Amniotic epithelial cell (primary cell): Measurements from ENCODE around the gene METTL21A.
"Not testable (repeated sequence)": the region's sequence is repeated elsewhere in the genome, so short reads cannot be mapped to it uniquely, and the experiment has no call there.

Experiments
- DNase-seq: peaks from one replicate; pipeline ENCODE4 v3.0.0-alpha.2; 2010; ENCODE audit warnings: low read depth

METTL21A gene

DNA sequence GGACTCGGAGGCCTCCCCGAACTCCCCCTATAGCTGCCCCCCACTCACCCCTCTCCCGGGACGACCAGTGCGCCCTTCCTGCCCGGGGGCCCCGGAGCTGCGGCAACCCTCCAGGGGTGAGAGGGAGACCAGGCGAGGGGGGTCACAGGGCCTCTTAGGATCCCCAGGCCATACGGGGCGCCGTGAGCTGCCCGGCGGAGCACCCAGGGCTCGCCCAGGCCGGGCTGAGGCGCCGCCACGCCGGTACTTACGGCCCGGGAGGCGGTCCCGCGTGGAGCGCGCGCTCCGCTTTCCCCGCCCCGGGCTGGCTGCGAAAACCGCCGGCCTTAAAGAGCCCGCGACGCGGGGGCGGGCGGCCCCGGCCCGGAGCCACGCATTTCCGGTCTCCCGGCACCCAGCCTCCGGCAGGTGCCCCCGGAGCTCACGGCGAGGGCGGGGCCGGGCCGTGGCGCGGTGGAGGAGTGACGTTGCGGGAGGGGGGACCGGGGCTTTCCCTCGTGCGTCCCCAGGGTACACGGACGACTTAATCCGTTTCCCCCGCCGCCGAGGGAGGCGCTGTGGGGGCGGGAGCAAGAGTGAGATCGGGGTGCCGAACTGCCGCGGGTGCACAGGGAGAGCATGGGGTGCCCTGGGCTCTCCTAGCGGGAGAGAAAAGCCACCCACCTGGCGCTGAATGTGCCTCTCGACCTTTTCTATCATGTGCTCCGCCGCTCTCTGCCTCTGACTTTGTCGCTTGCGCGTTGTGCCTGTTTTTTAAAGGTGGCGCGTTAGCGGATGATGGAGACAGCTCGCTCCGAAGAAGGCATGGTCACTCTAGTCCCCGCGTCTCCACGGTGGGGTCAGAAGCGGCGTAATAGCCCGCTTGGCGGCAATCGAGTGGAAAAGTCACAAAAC lies at the start of gene METTL21A:
TSS of gene METTL21A (minus strand) at position 381 of the 894 bp plus-strand sequence. CDS start 1,019 bp downstream, outside the sequence.
- DNase-seq = peak; percentile 83

GRCh38 chr2:207674826-207675225 lies 49.6 kb upstream of the METTL21A start:
- no peak for DNase-seq

DNA sequence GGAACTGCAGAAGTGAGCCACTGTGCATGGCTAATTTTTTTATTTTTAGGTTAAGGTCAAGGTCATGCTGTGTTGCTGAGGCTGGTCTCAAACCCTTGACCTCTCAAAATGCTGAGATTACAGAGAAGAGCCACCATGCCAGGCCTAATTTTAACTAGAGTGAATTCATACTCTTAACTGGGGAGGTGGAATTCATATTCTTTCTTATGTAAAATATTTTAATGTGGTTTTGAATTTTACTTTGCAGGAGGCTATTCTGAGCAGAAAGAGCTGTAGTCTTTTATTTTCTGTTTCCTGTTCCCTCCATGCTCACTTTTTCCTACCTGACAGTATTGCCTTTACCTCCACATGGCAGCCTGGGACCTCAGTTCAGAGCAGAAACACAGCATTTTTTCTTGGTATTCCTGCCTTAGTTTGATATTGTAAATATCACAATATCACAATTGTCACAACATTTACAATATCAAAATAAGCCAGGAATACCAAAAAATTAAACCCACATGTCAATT lies 49.1 kb upstream of the METTL21A start:
- no peak for DNase-seq

- DNase-seq = no peak
Observed at GRCh38 chr2:207673431-207673830, 48.2 kb upstream of the METTL21A start.

- DNase-seq = peak; percentile 55
Observed at GRCh38 chr2:207670887-207671286, 45.7 kb upstream of the METTL21A start.

DNA sequence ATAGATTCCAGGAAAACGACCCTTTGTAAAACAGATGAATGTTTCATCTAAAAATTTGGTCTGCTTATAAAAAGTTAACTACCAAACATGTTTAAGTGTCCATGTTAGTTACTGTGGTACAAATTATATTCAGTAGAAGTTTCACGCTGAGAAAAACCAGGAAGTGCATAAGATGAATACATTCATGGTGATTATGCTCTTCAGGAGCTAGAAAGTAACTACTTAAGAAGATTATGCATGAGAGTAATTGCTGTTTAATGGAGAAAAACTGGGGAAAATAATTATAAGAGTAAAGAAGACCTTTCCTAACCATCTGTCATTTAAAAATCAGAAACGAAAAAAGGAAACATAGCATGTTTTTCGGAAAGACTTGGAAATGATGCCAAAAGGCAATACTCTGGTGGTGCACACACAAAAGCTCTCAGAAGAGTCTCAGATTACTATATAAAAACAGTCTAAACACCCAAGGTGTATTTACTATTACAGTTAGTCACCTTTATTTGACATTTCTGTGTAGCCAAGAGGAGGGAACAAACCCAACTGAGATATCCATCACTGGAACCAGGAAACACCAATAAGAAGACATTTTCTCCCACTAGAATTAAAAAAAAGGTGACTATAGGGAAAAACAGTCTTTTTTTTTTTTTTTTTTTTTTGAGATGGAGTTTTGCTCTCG lies 38.8 kb upstream of the METTL21A start:
- no peak for DNase-seq

DNA sequence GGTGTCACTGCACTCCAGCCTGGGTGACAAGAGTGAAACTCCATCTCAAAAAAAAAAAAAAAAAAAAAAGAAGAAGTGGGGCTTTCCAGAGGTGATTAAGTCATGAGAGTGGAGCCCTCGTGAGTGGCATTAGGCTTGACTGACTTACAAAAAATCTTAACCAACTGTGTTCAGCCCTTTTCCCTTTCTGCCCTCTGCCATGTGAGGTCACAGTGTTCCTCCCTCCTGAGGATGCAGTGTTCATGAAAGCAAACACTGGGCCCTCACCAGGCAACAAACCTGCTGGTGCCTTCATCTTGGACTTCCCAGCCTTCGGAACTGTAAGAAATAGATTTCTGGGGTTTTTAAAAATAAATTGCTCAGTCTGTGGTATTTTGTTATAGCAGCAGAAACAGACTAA lies 37.0 kb upstream of the METTL21A start:
- DNase-seq = no peak

DNA sequence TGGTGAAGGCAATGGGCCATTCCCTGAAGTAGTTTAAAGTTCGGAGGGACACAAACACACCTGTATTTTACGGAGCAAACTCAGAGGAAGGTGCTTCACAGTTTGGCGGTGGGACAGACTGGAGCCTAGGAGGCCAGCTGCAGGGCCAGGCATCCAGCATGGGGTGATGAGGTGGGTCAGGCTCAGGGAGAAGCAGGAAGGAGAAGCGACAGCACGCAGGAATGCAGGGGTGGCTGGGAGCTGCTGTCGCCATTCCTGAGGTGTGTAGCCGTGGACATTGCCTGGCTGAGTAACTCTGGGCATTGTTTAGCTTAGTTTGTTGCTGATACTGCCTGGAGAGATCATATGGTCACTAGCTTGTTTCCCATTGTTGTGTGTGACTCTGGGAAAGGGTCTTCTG lies 35.8 kb upstream of the METTL21A start:
- no peak for DNase-seq

GRCh38 chr2:207658156-207658555 lies 33.0 kb upstream of the METTL21A start:
- DNase-seq = no peak

DNA sequence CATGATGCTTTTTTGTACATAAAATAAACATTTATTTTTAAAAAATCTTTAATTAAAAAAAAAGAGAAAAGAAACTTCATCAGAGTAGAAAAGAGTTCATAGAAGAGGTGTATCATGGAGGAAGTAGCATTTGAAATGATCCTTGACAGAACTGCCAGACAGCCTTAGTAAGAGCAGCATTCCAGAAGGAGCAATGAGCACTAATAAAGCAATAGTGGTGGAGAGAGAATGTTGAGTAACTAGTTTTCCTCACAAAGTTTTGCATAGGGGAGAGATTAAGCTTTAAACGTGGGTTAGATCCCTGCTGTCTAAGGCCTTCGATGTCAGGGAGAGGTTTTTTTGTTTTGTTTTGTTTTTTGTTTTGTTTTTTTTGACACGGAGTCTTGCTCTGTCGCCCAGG lies 29.8 kb upstream of the METTL21A start:
- DNase-seq = peak; percentile 32

- not testable (repeated sequence) for DNase-seq
Observed at GRCh38 chr2:207646582-207646981, 21.4 kb upstream of the METTL21A start.

GRCh38 chr2:207643892-207644291 lies 18.7 kb upstream of the METTL21A start:
- DNase-seq = no peak

DNA sequence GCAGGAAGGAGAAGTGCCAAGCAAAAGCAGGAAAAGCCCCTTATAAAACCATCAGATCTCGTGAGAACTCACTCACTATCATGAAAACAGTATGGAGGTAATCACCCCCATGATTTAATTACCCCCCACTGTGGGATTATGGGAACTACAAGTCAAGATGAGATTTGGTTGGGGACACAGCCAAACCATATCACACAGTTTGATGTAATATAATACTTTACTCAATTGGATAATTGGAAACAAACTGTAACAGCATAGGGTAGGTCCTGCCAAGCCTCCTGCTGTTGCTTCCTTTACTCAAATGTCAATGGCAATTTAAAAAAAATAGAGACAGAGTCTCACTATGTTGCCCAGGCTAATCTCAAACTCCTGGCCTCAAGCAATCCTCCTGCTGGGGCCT lies 15.5 kb upstream of the METTL21A start:
- no peak for DNase-seq

DNA sequence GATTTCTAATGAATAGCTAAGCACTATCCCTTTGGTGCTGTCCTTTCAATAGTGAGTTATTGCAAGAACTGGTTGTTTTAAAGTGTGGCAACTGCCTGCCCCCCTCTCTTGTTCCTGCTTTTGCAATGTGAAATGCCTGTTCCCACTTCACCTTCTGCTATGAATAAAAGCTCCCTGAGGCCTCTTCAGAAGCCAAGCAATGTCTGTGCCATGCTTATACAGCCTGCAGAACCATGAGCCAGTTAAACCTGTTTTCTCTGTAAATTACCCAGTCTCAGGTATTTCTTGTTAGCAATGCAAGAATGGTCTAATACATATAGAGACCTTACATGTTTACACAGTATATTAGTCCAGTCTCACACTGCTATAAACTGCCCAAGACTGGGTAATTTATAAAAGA lies 15.0 kb upstream of the METTL21A start:
- no peak for DNase-seq

- not testable (repeated sequence) for DNase-seq
Observed at GRCh38 chr2:207639288-207639687, 14.1 kb upstream of the METTL21A start.

DNA sequence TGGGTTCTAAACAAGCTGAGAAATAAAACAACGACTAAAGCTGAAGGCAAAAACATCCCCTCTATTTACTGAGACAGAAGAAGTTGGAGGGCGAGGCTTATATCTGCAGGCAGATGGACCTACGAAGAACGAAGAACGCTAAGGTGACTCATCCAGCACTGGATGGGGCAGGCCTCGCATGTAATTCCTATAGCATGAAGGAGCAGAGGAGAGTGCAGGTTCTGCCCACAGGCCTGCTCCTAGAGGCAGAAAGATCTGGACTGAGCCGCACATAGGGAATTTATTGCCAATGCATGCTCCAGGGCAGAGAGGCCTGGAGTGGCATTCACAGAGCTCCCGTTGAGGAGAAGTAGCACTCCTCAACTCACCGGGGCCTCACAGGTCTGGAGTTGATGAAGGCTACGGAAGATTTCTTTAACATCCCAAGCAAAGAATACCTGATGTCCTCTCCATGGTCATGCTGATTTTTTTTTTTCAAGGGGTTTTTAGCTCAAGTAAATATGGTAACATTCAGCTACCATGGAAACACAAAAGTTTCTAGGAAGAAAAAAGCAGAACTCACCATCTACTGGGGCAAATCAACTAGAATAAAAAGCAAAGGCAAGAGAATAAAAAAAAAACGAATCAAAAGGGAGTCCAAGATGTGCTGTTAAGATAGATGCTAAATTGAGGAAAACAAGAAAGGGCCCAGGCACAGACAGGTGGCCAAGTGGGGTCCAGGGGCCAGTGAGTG lies 10.4 kb upstream of the METTL21A start:
- peak; percentile 85 for DNase-seq

- DNase-seq = no peak
Observed at GRCh38 chr2:207633686-207634085, 8.5 kb upstream of the METTL21A start.

DNA sequence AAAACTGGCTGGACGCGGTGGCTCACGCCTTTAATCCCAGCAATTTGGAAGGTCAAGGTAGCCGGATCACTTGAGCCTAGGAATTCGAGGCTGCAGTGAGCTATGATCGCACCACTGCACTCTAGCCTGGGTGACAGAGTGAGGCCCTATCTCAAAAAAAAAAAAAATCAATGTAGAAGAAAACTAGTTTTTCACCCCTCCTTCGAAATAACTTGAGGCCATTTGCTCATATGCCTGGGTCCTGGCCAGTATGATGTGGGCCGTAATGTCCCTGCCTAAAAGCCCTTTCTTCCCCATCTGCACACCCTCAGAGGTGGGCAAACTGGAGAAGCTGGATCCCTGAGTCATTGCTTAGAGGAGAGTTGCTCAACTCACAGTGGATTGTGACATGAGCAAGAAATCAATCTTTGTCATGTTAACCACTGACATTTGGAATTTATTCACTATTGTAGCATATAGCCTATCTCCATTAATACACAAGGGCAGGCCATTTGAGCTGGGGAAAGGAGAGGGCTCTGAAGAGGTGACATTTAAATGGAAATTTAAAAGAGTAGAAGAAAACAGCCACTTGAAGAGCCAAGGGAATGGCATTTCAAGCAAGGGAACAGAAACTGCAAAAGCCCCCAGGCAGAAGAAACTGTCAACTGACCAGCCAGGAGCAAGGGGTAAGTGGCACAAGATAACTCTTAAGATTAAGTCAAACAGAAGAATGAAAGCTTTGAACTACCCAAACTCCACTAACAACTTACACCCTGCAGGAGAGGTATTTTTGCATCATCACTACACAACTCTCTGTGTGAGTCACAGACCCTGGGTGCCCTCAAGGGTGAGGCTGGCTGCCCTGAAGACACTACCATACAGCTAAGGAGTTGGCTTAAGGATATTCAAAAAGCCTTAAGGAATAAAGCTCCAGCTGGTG lies 7.6 kb upstream of the METTL21A start:
- DNase-seq = peak; percentile 89

DNA sequence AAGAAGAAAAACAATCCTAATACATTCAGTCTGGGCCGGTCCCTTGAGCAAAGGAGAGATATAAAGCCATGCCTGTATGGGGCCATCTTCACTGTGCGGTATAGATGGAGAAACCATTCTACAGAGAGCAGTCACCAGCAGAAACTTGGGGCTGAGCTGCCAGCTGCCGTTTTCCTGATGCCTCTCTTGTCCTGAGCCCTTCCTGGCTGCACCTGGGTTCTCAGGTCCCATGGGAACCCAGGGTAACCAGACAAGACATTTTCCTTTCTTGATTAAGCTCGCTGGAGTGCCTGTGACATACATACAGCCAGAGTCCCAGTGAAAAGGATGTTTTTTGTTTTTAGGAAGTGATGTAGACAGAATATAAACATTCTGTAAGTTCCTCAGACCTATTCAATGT lies 5.3 kb upstream of the METTL21A start:
- DNase-seq = no peak

DNA sequence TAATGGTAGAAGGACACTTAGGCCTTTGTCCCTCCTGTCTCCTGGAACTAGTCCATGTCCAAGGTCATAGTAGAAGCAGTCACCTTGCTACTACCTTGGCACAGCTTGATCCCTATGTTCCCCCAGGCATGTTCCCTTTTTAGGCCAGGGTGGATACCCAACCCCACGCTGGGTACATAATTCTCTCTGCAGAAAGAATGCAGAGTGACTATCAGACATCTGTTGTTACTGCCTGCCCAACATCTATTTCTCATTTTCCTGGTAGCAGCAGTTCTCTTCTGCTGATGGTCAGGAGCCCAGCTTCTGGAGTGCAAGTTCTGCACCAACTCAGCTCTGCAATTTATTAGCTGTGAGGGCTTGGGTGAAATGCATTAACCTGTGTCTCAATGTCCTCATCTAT lies 4.4 kb upstream of the METTL21A start:
- DNase-seq = no peak
